ENCODE data around the gene PPP2R5C.

- no peak for TF ChIP-seq CTCF (IDR thresholded peaks at IDR 0.05)
- no peak for TF ChIP-seq POLR2A (IDR thresholded peaks at IDR 0.05)
Observed at GRCh38 chr14:101713621-101714349, 47.7 kb upstream of the PPP2R5C start.
